Measurements from ENCODE around the gene ARHGAP9.
"Not testable (repeated sequence)": the region's sequence is repeated elsewhere in the genome, so short reads cannot be mapped to it uniquely, and the experiment has no call there.

Gene ARHGAP9

DNA sequence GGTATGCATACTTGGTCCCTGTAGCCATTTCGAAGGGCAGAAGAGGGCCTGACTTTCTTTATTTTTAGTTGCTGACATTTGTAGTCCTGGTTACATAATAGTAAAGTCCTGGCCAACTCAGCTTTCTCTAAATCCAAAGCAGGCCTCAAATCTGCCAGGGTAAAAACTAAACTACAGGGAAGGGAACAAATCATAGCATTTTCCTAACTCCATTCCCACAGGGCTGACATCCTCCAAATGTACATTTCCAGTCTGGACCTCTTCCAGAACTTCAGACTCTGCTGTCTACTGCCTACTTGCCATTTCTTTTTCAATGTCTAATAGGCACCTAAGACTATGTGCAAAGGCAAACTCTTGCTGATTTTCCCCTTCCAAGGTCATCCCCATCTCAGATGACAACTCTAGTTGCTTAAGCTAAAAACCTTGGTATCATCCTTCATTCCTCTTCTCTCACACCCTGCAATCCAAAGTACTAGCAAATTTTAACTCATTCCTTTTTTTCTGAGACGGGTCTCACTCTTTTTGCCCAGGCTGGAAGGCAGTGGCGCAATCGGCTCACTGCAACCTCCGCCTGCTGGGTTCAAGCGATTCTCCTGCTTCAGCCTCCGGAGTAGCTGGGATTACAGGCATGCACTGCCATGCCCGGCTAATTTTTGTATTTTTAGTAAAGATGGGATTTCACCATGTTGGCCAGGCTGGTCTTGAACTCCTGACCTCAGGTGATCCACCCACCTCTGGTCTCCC is 38.7 kb upstream of the ARHGAP9 start:
- ChIA-PET CTCF (interaction anchor here (0.6 to 1.6 kb wide), 3 partner anchors 19 to 66 kb away, joined by 3 to 5 read pairs (median 4); partner anchors contain the start of gene GLI1), POLR2A (interaction anchor here (1.4 kb wide), 1 partner anchor 8 kb away, joined by 4 read pairs; no protein-coding TSS in a partner anchor)
- Histone ChIP-seq H3K4me3 (ENCODE audit: low read depth, low read length) (no peak overlapping the region), H3K9me3 (ENCODE audit: control insufficient read depth, insufficient read depth, low read depth, low read length) (no peaks in the 10 kb centered on the region), H3K36me3 (ENCODE audit: control insufficient read depth in 2 of 2, insufficient read depth in 1 of 2, low read length in 2 of 2) (peaks cover 29 to 58% of the 10 kb centered on the region in 2 experiments), H3K27ac (ENCODE audit: extremely low read depth, low read depth, low read length) (no peak overlapping the region), H3K4me1 (ENCODE audit: control insufficient read depth, insufficient read depth, low read length) (peaks cover 13% of the 10 kb centered on the region)
- TF ChIP-seq YY1 (tag by site-specific recombination; IDR thresholded peaks at IDR 0.05) (no peak), TRIM28 (IDR thresholded peaks at IDR 0.05; ENCODE audit: borderline replicate concordance, low read length) (no peak), ZNF423 (tag by site-specific recombination; IDR thresholded peaks at IDR 0.05) (no peak), ZNF174 (tag by site-specific recombination; IDR thresholded peaks at IDR 0.05) (no peak), MEIS1 (CRISPR knock-in tag; IDR thresholded peaks at IDR 0.05; ENCODE audit: borderline replicate concordance) (no peak), IKZF3 (tag by site-specific recombination; IDR thresholded peaks at IDR 0.05) (0 out of 2 replicates have a peak, but pooled peaks have one; percentile 29), ZNF654 (tag by site-specific recombination; IDR thresholded peaks at IDR 0.05; ENCODE audit: low read depth) (no peak), ZFHX2 (tag by site-specific recombination; conservative IDR thresholded peaks at IDR 0.05) (0 out of 2 replicates have a peak, but pooled peaks have one; percentile 7), PRDM10 (tag by site-specific recombination; IDR thresholded peaks at IDR 0.05) (0 out of 2 replicates have a peak, but pooled peaks have one; percentile 9), ZNF394 (tag by site-specific recombination; IDR thresholded peaks at IDR 0.05; ENCODE audit: borderline replicate concordance) (peak; percentile 65; the same call in 1 of the 2 replicates)
- TF ChIP-seq, protein P1, sequence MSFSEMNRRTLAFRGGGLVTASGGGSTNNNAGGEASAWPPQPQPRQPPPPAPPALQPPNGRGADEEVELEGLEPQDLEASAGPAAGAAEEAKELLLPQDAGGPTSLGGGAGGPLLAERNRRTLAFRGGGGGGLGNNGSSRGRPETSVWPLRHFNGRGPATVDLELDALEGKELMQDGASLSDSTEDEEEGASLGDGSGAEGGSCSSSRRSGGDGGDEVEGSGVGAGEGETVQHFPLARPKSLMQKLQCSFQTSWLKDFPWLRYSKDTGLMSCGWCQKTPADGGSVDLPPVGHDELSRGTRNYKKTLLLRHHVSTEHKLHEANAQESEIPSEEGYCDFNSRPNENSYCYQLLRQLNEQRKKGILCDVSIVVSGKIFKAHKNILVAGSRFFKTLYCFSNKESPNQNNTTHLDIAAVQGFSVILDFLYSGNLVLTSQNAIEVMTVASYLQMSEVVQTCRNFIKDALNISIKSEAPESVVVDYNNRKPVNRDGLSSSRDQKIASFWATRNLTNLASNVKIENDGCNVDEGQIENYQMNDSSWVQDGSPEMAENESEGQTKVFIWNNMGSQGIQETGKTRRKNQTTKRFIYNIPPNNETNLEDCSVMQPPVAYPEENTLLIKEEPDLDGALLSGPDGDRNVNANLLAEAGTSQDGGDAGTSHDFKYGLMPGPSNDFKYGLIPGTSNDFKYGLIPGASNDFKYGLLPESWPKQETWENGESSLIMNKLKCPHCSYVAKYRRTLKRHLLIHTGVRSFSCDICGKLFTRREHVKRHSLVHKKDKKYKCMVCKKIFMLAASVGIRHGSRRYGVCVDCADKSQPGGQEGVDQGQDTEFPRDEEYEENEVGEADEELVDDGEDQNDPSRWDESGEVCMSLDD (tag by site-specific recombination; IDR thresholded peaks at IDR 0.05) = no peak

- POLR2A ChIA-PET = interaction anchor here (1.4 to 2.4 kb wide), 2 partner anchors 9 to 14 kb away, joined by 4 to 15 read pairs; no protein-coding TSS in a partner anchor
- Histone ChIP-seq H3K36me3 (ENCODE audit: control insufficient read depth in 2 of 2, insufficient read depth in 1 of 2, low read length in 2 of 2) (peaks cover 36 to 64% of the 10 kb centered on the region in 2 experiments), H3K4me1 (ENCODE audit: control insufficient read depth, insufficient read depth, low read length) (peaks cover 13% of the 10 kb centered on the region)
- TF ChIP-seq ZNF362 (tag by site-specific recombination; IDR thresholded peaks at IDR 0.05) (peak; percentile 59; the same call in 1 of the 2 replicates), ZEB2 (tag by site-specific recombination; IDR thresholded peaks at IDR 0.05) (peak; percentile 21; the same call in 1 of the 2 replicates)
- H3K4me3 ChIP-seq (ENCODE audit: low read depth, low read length); H3K27ac ChIP-seq (ENCODE audit: extremely low read depth, low read depth, low read length); H3K9me3 ChIP-seq (ENCODE audit: control insufficient read depth, insufficient read depth, low read depth, low read length): not testable (repeated sequence)
- CTCF ChIA-PET = interaction anchor here (1.6 kb wide), 1 partner anchor 59 kb away, joined by 4 read pairs; the partner anchor contains the start of gene GLI1
These were observed 38.1 kb upstream of the ARHGAP9 start for GRCh38 chr12:57517718-57518117.

All from HEK293 (cell line).